HG03521 (cell line): Measurements from ENCODE around the gene NAP1L1.

Experiments
- ATAC-seq: cut with Tn5 transposase; IDR thresholded peaks from one replicate; pipeline ENCODE4 v1.9.1; 2021; ENCODE audit warnings: mild to moderate bottlenecking, moderate library complexity; ENCODE audit not compliant: unreplicated experiment

The NAP1L1 gene

GRCh38 chr12:76084863-76085519 lies 506 bp upstream of the NAP1L1 start:
- peak; percentile 43 for ATAC-seq

- no peak for ATAC-seq
These were observed 1.1 kb downstream of the NAP1L1 start for GRCh38 chr12:76083246-76083903.

- no peak for ATAC-seq
These were observed 2.6 kb downstream of the NAP1L1 start for GRCh38 chr12:76081909-76082308.

GRCh38 chr12:76080729-76081415 lies 3.6 kb downstream of the NAP1L1 start:
- ATAC-seq: no peak

GRCh38 chr12:76080017-76080728 lies 4.3 kb downstream of the NAP1L1 start:
- no peak for ATAC-seq

- no peak for ATAC-seq
These were observed 5.7 kb downstream of the NAP1L1 start for GRCh38 chr12:76078748-76079147.

GRCh38 chr12:76075448-76075847 lies 9.0 kb downstream of the NAP1L1 start:
- ATAC-seq: no peak

GRCh38 chr12:76074701-76075336 lies 9.7 kb downstream of the NAP1L1 start:
- no peak for ATAC-seq

- ATAC-seq: no peak
These were observed 10.9 kb downstream of the NAP1L1 start for GRCh38 chr12:76073561-76073960.

- ATAC-seq: no peak
These were observed 11.9 kb downstream of the NAP1L1 start for GRCh38 chr12:76072568-76072967.

- ATAC-seq: no peak
These were observed 15.1 kb downstream of the NAP1L1 start for GRCh38 chr12:76069339-76069738.

- ATAC-seq: no peak
These were observed 18.6 kb downstream of the NAP1L1 start for GRCh38 chr12:76065917-76066316.

GRCh38 chr12:76064904-76065303 lies 19.6 kb downstream of the NAP1L1 start:
- no peak for ATAC-seq

GRCh38 chr12:76060111-76060510 lies 24.4 kb downstream of the NAP1L1 start:
- no peak for ATAC-seq

- ATAC-seq: no peak
These were observed 27.2 kb downstream of the NAP1L1 start for GRCh38 chr12:76057326-76057725.

- ATAC-seq: no peak
These were observed 29.1 kb downstream of the NAP1L1 start for GRCh38 chr12:76055393-76055792.

GRCh38 chr12:76049575-76050251 lies 34.8 kb downstream of the NAP1L1 start:
- ATAC-seq: no peak

- ATAC-seq: no peak
These were observed 36.7 kb downstream of the NAP1L1 start for GRCh38 chr12:76047742-76048141.

GRCh38 chr12:76047060-76047459 lies 37.4 kb downstream of the NAP1L1 start:
- ATAC-seq: no peak

GRCh38 chr12:76043377-76043776 lies 41.1 kb downstream of the NAP1L1 start:
- ATAC-seq: no peak
